ENCODE data around the gene LEAP2.
A peak's percentile ranks its signal among the peaks of the same experiment; 100 is the strongest.

Gene LEAP2, protein sequence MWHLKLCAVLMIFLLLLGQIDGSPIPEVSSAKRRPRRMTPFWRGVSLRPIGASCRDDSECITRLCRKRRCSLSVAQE

DNA sequence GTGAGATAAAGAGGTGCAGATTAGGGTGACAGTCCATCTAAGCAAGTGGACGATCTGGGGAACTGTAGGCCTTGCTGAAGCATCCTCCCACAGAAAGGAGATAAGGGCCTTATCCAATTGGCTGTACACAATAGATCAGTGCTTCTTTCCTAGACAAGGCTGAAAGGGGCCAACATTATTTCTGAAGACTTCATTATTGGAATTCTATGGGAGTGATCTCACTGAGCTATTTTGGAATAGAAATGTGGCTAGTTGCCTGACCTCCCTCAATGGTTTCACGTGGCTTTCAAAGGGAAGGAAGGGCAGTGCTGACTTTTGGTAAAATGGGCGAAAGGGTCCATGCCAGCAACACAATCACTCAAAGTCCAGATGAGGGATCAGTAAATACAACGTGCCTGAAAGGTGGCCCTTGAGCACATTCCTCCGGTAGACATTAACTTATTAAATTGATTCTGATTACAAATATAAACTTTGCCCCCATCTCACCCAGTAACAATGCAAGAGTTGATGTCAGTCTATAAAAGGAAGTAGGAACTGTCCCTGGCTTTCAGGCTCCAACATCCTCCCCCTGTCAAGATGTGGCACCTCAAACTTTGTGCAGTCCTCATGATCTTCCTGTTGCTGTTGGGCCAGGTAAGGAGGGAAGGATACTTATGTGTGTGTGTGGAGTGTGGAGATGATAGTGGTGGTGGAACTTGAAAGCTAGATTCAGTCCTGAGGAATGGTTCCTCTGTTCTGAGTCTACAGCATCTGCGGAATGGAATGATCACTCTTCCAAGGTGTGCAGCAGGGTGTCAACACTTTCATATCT is at the start of gene LEAP2:
LEAP2 (plus strand) TSS at position 550 of the 811 bp plus-strand sequence; CDS start at position 577, 27 bp downstream.
- DNase-seq = no peak

DNA sequence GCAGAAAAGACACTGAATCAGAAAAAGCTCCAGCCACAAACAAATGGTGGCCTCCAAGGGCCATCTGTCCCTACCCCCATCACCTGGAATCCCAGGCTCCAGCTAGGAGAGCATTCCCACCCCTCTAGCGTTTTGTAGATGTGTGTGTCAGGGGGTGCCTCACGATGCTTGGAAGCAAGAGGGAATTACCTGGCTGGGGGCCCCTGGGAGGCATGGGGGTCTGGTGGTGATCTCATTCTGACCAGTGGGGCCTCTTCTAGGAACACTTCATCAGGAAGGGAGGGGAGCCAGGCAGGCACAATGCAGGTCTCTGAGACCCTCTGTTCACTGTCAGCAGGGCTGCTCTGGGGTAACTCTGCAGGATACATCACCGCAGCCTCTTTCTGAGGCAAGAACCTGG is 49.0 kb upstream of the LEAP2 start:
- no peak for DNase-seq

DNA sequence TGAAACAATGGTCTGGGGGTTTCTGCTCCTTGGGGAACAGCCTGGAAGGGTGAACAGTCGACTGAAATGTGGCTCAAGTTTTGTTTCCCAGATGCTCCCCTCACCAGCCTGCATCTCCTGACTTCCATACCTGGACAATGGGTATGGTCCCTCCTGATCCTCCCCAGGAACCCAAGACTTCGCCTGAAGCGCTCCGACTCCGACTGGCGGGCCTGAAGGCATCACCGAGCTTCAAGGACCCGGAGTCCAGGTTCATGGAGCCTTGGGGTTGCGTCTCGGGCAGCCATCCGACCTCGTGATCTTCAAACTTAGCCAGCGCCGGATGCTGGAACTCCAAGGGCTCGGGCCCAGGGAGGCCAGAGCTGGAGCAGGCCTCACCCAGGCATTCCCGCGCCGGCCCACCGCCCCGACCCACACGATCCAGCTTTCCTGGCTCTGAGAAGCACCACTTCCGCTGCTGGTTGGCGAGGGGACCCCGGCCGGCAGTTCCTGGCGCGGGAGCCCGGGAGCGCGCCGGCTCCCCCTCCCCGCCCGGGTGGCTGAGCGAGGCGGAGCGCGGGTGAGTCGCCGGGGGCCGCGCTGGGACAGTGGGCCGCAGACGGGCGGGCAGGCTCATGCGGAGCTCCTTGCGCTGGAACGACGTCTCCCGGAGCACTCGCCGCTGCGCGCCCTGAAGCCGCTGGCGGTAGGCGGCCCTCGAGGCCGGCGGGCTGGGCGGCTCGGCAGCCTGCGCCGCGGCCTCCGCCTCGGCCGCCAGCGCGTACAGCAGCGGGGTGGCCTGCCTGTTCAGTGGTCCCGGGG is 48.2 kb upstream of the LEAP2 start:
- no peak for DNase-seq

DNA sequence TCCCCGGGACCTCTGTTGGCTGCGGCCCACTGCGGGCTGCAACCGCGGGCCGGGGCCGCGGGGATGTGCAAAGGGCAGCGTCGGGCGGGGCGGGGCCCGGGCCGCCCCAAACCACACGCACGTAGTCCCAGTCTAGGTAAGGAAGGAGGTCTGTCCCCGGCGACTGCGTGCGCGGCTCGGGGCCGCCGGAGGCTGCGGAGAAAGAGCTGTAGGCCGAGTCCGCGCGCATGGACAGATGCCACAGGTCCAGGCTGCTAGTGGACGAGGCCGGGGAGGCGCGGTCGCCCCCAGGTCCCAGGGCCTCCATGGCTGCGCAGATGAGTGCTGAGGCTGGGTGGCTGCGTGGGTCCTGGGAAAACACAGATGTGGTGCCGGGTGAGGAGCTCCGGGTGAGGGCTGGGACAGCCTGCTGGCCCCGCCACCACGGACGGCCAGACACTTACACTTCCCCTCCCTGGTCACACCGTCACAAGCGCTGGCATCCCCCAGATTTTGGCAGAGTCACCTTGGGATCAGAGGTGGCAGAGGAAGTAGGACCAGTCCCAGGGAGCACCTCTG is 47.6 kb upstream of the LEAP2 start:
- DNase-seq = no peak

DNA sequence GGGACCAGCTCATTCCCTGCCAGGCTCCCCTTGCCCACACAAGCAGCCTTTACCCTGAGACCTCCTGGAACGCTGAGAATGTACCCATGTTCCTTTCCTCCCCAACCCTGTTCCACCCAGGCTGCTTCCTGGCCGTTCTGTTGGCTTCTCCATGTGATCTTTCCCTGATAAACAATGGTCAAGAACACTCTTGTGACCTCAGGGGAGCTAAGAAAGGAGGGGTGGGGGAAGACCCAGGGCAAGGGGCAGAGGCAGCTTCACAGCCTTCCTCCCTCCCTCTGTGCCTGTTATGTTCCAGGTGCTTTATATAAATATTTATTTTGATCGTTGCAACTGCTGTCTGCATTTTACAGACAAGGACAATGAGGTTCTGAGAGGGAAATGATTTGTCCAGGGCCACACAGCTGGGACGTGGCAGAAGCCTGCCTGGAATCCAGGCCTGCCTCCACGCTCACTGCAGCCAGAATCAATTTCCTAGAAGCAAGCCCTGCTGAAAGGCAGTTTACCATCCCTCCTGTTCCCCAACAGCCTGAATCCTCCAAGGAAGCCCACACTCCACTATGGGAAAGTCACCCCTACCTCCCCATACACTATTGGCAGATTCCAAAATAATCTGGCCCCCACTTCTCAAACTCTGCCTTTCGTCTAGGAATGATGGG is 46.9 kb upstream of the LEAP2 start:
- DNase-seq = no peak

DNA sequence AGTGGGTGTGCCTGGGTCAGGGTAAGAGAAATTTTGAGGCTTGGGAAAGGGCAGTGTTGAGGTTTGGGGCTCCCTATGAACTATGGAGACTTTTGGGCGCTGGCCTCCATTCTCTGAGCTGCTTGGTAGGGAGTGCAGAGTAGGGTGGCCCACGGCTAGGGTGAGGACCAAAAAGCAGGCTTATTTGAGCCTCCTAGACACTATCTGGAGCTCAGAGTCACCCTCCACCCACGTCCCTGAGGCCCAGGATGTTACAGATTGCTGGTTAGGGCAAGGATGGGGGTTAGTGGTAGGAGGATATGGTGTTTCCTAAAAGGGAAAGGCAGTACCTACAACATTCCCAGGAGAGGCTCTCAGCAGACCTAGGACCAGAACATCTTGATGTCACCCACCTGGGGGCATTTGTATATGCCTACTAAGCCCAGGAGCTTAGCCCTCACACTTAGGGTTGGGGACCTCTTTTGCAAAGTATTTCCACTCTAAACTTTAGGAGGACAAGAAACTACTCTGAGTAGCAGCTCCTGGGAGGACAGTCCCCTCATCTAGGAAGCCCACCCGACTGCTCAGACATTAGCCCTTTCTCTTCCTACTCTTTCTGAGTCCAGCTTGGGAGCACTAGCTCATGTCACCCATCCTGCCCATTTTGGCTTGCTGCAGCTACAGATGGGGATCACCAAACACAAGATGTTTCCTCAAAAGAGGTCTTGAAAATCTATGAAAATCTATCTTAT is 45.4 kb upstream of the LEAP2 start:
- DNase-seq = no peak

DNA sequence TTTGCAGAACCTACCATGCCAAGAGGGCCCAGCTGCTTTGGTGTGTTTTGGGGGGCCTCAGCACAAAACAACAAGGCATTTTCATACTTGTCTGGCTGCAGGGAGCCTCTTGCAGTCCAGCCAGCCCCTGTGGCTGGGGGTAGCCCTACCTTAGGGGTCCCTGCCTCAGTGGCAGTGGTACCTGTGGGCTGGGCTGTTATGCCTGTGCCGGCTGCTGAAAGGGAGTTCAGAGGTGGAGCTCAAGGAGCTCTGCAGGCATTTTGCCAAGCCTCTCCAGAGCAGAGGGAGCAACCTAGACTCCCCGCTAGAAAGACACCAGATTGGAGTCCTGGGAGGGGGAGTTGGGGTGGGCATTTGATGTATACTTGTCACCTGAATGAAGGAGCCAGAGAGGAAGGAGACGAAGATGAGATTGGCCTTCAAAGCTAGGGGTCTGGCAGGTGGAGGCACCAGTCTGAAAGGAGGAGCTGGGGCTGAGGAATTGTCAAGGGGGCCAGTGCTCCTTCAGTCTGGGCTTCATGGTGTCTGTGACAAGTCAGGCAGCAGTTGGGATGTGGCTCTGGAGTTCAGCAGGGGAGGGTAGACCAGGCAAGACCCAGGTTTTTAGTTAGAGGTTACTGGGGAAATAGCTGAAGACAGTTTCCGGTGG is 44.5 kb upstream of the LEAP2 start:
- no peak for DNase-seq

DNA sequence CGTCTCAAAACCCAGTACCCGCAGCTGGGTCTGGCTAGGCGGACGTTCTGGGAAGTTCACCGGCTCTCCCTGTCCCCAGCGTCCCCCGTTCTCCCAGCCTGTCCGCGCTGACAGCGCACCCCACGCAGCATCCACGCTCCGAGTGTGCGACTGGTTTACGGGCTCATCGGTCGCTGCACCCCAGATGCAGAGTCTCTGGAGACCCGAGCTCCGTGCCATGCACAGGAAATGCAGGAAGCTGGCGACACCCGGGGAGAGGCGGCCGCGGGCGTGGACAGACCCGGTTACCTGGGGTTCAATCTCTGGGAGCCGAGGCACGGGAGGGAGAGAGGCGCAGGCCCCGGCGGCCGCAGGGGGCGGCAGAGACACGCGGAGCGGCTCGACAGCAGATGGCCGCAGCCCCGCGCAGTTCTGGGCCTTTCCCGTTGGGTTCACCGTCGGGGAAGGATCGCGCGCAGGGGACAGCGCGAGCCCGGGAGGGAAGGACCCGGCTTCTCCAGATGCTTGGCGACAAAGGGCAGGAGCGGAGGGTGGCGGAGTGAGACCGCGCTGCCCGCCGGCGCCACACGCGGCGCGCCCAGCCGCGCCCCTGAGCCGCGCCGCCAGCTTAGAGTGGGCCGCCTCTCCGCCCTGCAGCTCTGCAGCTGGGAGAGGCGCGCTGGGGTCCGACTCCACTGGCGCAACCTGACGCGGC is 43.6 kb upstream of the LEAP2 start:
- DNase-seq = peak; percentile 91

DNA sequence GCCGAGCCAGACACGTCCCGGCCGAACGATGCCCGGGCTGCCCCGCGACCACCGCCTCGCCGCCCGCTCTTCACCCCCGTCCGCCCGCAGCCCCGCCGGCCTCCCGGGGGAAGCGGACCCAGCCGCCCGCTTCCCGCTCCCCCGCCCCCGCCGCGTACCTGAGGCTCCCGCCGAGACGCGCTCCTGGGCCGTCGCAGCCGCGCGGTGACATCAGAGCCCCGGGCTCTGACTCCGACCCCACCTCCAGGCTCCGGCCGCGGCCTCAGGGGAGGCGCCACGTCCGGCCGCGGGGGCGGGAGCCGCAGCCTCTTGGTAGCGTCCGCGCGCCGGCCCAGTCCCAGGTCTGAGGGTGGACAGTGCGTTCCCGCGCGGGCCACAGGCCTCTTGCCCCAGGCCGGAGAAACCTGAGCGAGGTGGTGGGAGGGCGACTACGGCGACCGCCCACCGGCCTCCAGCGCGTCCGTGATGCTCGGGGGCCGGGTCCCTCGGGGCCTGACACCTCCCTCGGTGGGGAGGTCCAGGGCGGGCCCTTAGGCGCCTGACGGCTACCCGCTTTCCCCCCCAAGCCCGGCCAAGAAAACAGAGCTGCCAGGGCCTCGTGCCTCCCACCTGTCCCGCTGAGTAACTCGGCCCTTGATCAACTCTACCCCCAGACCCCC is 42.9 kb upstream of the LEAP2 start, which contains the start of gene SHROOM1:
SHROOM1 (minus strand) TSS at position 212 of the 659 bp plus-strand sequence. CDS start 4,507 bp downstream, outside the sequence.
- peak; percentile 94 for DNase-seq

DNA sequence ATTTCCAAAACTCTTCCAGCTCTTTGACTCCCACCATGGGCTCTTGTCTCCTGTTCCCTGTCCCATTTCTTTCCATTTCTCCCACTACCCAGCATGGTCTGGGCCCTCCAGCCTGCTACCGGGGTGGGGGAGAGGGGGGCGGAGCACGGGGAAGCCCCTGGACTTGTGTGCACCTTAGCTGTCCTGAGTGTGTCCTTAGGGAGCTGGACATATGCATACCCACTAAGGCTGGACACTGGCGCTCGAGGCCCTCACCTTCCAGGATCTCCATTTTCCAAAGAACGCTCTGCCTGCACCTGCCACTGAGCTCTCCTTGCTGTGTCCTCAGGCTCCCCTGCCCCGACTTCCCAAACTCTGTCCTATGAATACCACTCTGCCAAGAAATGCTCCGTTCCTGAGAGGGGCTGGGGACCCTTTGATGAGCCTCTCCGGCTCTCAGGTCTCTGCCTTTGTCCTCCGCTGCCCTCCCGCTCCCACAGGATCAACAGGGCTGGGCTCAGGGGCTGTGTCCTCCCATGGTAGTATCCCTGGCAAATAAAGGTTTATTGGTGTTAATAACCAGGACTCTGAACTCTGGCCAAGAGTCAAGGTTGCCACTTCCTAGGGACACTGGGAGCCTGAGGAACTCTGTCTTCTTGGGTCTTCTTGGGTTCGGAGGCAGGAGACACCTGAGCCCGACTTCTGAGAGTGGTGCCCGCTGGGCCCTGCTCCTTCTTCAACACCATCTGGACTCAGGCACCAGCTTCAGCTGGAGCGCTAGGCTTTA is 42.2 kb upstream of the LEAP2 start:
- DNase-seq = no peak

DNA sequence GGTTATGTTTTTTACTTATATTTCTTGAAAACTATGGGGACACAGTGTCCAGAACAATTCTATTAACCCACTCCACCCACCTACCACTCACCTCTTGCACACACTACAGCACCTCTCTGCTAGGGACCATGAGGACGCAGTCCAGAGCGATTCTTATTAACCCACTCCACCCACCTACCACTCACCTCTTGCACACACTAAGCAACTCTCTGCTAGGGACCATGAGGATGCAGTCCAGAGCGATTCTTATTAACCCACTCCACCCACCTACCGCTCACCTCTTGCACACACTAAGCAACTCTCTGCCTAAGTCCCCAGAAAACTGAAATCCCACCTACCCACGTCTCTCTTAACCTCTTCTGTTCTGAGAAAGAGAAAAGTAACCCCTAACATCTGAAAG is 40.9 kb upstream of the LEAP2 start:
- DNase-seq = no peak

DNA sequence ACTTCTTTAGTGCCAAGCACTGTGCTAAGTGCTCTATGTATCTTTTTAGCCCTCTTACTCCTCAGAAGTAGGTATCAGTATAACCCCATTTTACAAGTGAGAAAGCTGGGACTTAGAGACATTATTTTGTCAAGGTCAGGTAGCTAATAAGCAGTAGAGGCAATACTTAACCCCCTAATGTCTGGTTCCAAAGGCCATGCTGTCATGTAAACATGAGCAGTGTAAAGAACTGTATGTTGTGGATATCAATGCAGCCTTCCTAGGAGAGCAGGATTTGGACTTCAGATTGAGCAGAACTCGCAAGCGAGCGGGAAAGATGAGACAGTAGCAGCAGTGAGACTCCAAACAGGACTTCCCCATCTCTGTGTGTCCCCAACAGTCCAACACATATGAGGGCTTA is 39.4 kb upstream of the LEAP2 start:
- no peak for DNase-seq

DNA sequence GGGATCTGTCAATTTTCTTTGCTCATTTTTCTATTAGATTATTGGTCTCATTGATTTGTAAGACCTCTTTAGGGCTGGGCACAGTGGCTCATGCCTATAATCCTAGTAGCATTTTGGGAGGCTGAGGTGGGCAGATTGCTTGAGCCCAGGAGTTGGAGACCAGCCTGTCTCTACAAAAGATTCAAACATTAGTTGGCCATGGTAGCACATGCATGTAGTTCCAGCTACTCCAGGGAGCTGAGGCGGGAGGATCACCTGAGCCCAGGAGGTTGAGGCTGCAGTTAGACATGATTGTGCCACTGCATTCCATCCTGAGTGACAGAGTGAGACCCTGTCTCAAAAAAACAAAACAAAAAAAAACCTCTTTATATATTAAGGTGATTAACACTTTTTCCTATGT is 36.6 kb upstream of the LEAP2 start:
- DNase-seq = no peak

DNA sequence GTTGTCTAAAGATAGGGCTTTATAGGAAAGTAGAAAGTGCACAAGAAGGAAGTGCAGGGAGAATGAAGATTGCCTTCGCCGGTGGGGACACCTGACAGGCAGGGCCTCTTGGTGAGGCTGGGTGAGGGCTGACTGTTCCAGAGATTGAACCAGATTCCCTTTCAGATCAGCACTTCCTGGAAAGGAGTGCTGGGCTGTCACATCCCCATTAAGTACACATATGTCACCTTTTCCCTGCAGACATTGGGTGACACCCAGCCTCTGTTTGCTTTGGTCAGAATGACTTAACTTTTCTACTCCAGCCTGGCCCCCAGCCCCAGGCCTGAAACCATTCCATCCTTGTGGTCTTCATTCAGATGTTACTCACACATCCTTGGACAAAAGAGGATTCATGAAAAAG is 35.6 kb upstream of the LEAP2 start:
- DNase-seq = peak; percentile 73

DNA sequence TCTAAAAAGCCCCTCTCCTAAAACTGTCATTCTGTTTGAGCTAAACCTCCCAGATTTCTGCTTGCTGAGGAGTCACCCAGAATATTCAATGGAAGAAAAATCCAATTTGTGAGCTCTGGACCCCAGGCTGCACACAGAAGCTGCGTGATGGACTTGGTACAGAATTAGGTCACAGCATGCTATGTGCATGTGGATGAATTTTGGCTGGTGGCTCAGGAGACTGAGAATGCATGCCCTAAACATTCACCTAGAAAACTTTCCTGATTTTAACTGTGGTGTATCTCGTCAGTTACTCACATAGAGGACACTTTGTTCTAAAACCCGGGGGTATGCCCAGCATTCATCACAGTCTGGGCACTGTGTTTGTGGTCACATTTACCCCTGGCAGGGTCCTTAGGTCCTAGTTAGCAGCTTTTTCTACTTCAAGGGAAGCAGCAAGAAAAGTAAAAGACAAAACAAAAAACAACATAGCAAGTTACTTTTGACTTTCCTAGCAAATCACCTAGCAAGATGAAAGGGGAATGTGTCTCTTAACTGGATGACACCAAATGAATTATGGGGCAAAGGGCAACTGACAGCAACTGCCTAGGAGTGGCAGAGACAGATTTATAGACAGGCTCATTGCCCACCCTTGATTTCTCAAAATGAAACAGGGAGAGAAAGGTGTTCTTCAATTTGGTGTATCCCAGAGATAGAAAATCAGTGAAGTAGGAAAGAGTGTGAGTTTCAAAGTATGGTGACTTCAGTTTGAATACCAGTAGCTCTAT is 34.8 kb upstream of the LEAP2 start:
- no peak for DNase-seq

DNA sequence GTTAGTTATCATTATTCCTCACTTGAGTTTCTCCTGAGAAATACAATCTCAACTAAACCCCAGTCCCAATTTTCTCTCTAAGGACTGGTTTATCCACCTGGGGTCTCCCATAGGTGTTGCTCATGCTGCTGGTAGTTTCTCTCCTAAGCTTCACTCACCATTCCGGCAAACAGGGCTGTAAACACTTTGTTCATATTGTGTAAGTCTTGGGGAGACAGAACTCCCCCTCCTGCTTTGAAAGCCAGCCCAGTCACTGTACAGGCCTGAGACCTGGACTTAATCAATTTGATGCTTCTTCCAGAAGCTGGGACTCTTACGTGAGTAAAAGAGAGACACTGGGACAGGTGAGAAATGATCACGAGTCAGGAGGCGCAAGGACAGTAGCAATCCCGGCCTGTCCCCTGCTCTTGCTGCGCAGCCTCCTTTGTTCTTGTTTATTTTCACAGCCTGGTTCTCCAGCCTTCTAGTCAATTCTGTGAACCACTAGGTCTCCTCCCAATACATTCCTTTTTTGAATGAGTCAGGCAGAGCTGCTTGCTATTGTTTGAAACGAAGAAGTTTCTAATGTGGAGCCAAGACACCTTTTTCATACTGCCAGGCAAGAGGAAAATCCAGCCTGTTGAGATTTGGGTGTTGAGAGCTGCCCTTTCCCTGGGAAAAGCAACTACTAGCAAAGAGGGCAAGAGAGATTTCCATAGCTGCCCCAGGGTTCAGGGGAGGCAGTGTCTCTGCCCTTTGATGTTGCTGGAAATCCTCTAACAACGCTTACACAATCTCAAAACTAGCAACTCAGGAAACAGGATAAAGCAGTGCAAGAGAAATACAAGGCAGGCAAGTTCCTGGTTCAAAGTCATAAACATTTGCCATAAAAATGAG is 33.8 kb upstream of the LEAP2 start:
- no peak for DNase-seq

DNA sequence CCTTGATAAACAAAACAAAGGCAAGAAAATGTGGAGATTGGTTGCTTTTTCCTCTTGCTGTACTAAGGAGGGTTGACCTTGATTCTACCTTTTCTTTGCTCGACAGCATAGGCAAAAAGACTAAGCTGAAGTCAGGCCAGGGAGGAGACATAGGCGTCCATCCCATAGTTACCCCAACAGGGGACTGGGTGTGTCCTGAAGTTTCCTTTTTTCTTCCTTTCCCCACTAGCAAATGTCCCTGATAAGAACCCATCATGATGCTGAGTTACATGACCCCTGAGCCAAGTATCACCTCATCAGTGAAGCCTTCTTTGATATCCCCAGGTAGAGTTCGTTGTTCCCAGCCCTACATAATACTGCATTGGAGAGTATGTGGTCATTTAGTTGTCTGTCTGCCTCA is 33.2 kb upstream of the LEAP2 start:
- DNase-seq = no peak

DNA sequence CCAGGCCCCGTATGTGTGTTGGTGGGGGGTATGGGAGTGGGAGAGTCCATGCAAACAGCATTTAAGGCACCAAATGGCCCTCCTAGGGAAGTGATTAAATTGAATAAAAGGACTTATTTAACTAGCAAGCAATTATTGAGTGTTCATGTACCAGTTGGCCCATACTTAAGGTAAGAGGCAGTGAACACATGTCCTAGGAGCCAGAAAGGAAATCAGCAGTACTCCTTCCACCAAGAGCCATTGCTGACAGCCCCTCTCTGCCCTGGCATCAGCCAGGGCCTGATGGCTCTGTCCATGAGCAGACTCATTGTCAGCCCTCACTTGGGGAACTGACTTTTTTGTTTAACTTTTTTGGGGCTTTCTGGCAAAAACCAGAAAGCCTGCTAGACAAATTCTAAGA is 32.6 kb upstream of the LEAP2 start:
- DNase-seq = no peak
